ENCODE results near the gene ARL6IP4. TPM values are rescaled to one million over a fixed set of nuclear protein-coding genes. Genes with fewer than 3 reads are reported as not detected.

ARL6IP4 gene
- total RNA-seq, 1 experiment from 2014 or later: 132 TPM

GRCh38 chr12:122996188-122996601, 15.7 kb downstream of the ARL6IP4 start:
- H3K27me3 Mint-ChIP-seq (ENCODE audit: low read depth): no peaks in the 10 kb centered on the region; the same call in none of the 2 replicates

More at GRCh38 chr12:122996188-122996601, 15.7 kb downstream of the ARL6IP4 start:
- no peaks in the 10 kb centered on the region for H3K4me1 ChIP-seq (ENCODE audit: insufficient read depth, low read length)
- no peak overlapping the region for H3K18ac ChIP-seq (ENCODE audit: insufficient read length, low read depth, low read length)
- no peak overlapping the region for H2BK20ac ChIP-seq (ENCODE audit: low read depth, low read length, poor library complexity, severe bottlenecking)
- no peaks in the 10 kb centered on the region for H3K9me3 Mint-ChIP-seq
- H3K4me2 ChIP-seq (ENCODE audit: insufficient read depth, insufficient read length, low read length): no peak overlapping the region
- H3K9me3 ChIP-seq (ENCODE audit: control insufficient read depth, low read depth, low read length): no peaks in the 10 kb centered on the region
- no peak overlapping the region for H3T11ph ChIP-seq (ENCODE audit: low read length)
- no peaks in the 10 kb centered on the region for H3K79me2 ChIP-seq (ENCODE audit: insufficient read depth, low read length)
- no peak overlapping the region for H3K9ac ChIP-seq (ENCODE audit: extremely low read depth, insufficient read length, low read length)
- no peak overlapping the region for H2BK12ac ChIP-seq (ENCODE audit: insufficient read length, low read depth, low read length)
- no peak overlapping the region; a peak in 1 of 7 replicates for H3K27ac Mint-ChIP-seq
- no peaks in the 10 kb centered on the region for H3K27me3 ChIP-seq (ENCODE audit: insufficient read depth, low read length)
- H3K23ac ChIP-seq (ENCODE audit: insufficient read length, low read depth, low read length): no peak overlapping the region
- H4K91ac ChIP-seq (ENCODE audit: insufficient read length, low read depth, low read length): no peak overlapping the region
- H3K27ac ChIP-seq (ENCODE audit: insufficient read length, low read depth, low read length): no peak overlapping the region
- WGBS (ENCODE audit: extremely low coverage, insufficient read length, low lambda C conversion rate): no CpG with 5 or more reads among the region's 7 CpGs
- no peak overlapping the region for H3K4ac ChIP-seq (ENCODE audit: low read depth, low read length)
- no peak overlapping the region for H2AFZ ChIP-seq (ENCODE audit: low read length)
- H4K8ac ChIP-seq (replicated peaks; ENCODE audit: insufficient read length, low read depth, low read length): no peak overlapping the region
- H2BK120ac ChIP-seq (ENCODE audit: low read depth, low read length, poor library complexity, severe bottlenecking): no peak overlapping the region
- H3K23me2 ChIP-seq (ENCODE audit: insufficient read length, low read depth, low read length, poor library complexity, severe bottlenecking): no peaks in the 10 kb centered on the region
- H4K5ac ChIP-seq (ENCODE audit: insufficient read length, low read depth, low read length): no peak overlapping the region
- H2AK5ac ChIP-seq (ENCODE audit: insufficient read length, low read length): no peak overlapping the region
- H2BK5ac ChIP-seq (ENCODE audit: insufficient read length, low read length): no peak overlapping the region
- 0 out of 4 replicates have a peak, but pooled peaks cover 0 to 5% of the 10 kb centered on the region in 2 experiments for H3K4me1 Mint-ChIP-seq
- no peak overlapping the region for H3K14ac ChIP-seq (ENCODE audit: insufficient read depth, low read length)
- H4K20me1 ChIP-seq (ENCODE audit: control insufficient read depth, insufficient read depth, insufficient read length): no peaks in the 10 kb centered on the region
- no peak for DNase-seq
- no peak overlapping the region for H3K4me3 Mint-ChIP-seq
- TF ChIP-seq CTCF (conservative IDR thresholded peaks at IDR 0.05): no peak
- H3K79me1 ChIP-seq (ENCODE audit: insufficient read depth, low read depth, low read length, poor library complexity, severe bottlenecking): no peaks in the 10 kb centered on the region
- no peaks in the 10 kb centered on the region for H3K36me3 Mint-ChIP-seq (ENCODE audit: insufficient read depth in 1 of 3, low read depth in 3 of 3)
- no peak overlapping the region for H2BK15ac ChIP-seq (ENCODE audit: low read depth, low read length)
- H3K56ac ChIP-seq (ENCODE audit: insufficient read length, low read depth, low read length): no peak overlapping the region
